ENCODE data around the gene TIMM10B. TPM values are rescaled to one million over a fixed set of nuclear protein-coding genes. Genes with fewer than 3 reads are reported as not detected.

TIMM10B gene
- total RNA-seq, 1 donor from 2014 or later: 14.1 TPM

GRCh38 chr11:6459099-6459450, 22.2 kb upstream of the TIMM10B start:
- intact Hi-C loops (cut with DNase I): no loop called here
- DNase-seq: no peak
- ATAC-seq (ENCODE audit: poor library complexity): no peak

- intact Hi-C loops (cut with DNase I): no loop called here
- peak; percentile 93 for DNase-seq
- peak; percentile 77 for ATAC-seq (ENCODE audit: poor library complexity)
Measured at GRCh38 chr11:6468712-6469495, 12.4 kb upstream of the TIMM10B start.

- DNase-seq (no peak), ATAC-seq (ENCODE audit: poor library complexity) (no peak)
- intact Hi-C loops (cut with DNase I): no loop called here
Measured at GRCh38 chr11:6469599-6469998, 11.7 kb upstream of the TIMM10B start.

GRCh38 chr11:6472934-6473333, 8.4 kb upstream of the TIMM10B start:
- intact Hi-C loops (cut with DNase I): loop anchor here (10.0 kb wide), 1 partner anchor 142 kb away; the partner anchor contains the start of genes TAF10 and TPP1
- ATAC-seq (ENCODE audit: poor library complexity): no peak
- no peak for DNase-seq

GRCh38 chr11:6473451-6474412, 7.6 kb upstream of the TIMM10B start, which contains the start of gene TRIM3:
TRIM3 (minus strand) TSS chr11:6473941; CDS start chr11:6465695, 8,246 bp downstream.
- DNase-seq (peak; percentile 96), ATAC-seq (ENCODE audit: poor library complexity) (peak; percentile 94)
- intact Hi-C loops (cut with DNase I): loop anchor here (10.0 kb wide), 1 partner anchor 141 kb away; the partner anchor contains the start of genes TAF10 and TPP1

GRCh38 chr11:6474413-6474792, 6.9 kb upstream of the TIMM10B start:
- DNase-seq: no peak
- intact Hi-C loops (cut with DNase I): loop anchor here (10.0 kb wide), 1 partner anchor 140 kb away; the partner anchor contains the start of genes TAF10 and TPP1
- no peak for ATAC-seq (ENCODE audit: poor library complexity)

GRCh38 chr11:6474806-6475500, 6.3 kb upstream of the TIMM10B start:
- intact Hi-C loops (cut with DNase I): loop anchor here (10.0 kb wide), 1 partner anchor 140 kb away; the partner anchor contains the start of genes TAF10 and TPP1
- ATAC-seq (ENCODE audit: poor library complexity): no peak
- no peak for DNase-seq

GRCh38 chr11:6475936-6476335, 5.4 kb upstream of the TIMM10B start:
- intact Hi-C loops (cut with DNase I): loop anchor here (10.0 kb wide), 1 partner anchor 139 kb away; the partner anchor contains the start of genes TAF10 and TPP1

GRCh38 chr11:6476571-6476970, 4.7 kb upstream of the TIMM10B start:
- DNase-seq (no peak), ATAC-seq (ENCODE audit: poor library complexity) (no peak)
- intact Hi-C loops (cut with DNase I): loop anchor here (10.0 kb wide), 1 partner anchor 138 kb away; the partner anchor contains the start of genes TAF10 and TPP1

More at GRCh38 chr11:6475936-6476335, 5.4 kb upstream of the TIMM10B start:
- no peak for DNase-seq
- no peak for ATAC-seq (ENCODE audit: poor library complexity)

GRCh38 chr11:6480299-6480914, 894 bp upstream of the TIMM10B start:
- DNase-seq (no peak), ATAC-seq (ENCODE audit: poor library complexity) (no peak)
- intact Hi-C loops (cut with DNase I): no loop called here

GRCh38 chr11:6481924-6482275, 599 bp downstream of the TIMM10B start:
- no peak for ATAC-seq (ENCODE audit: poor library complexity)
- intact Hi-C loops (cut with DNase I): no loop called here
- DNase-seq: no peak

GRCh38 chr11:6482441-6482840, 1.1 kb downstream of the TIMM10B start:
- ATAC-seq (ENCODE audit: poor library complexity): no peak
- no peak for DNase-seq
- intact Hi-C loops (cut with DNase I): no loop called here

GRCh38 chr11:6483015-6483414, 1.7 kb downstream of the TIMM10B start:
- intact Hi-C loops (cut with DNase I): no loop called here
- no peak for DNase-seq
- no peak for ATAC-seq (ENCODE audit: poor library complexity)

GRCh38 chr11:6485661-6486060, 4.4 kb downstream of the TIMM10B start:
- DNase-seq (no peak), ATAC-seq (ENCODE audit: poor library complexity) (no peak)
- intact Hi-C loops (cut with DNase I): no loop called here

GRCh38 chr11:6486256-6486655, 5.0 kb downstream of the TIMM10B start:
- no peak for ATAC-seq (ENCODE audit: poor library complexity)
- intact Hi-C loops (cut with DNase I): no loop called here

GRCh38 chr11:6486938-6487337, 5.6 kb downstream of the TIMM10B start:
- no peak for DNase-seq
- intact Hi-C loops (cut with DNase I): no loop called here
- ATAC-seq (ENCODE audit: poor library complexity): no peak

More at GRCh38 chr11:6486256-6486655, 5.0 kb downstream of the TIMM10B start:
- no peak for DNase-seq

GRCh38 chr11:6488342-6488741, 7.0 kb downstream of the TIMM10B start:
- no peak for DNase-seq
- intact Hi-C loops (cut with DNase I): no loop called here

GRCh38 chr11:6488821-6489220, 7.5 kb downstream of the TIMM10B start:
- intact Hi-C loops (cut with DNase I): no loop called here
- DNase-seq (no peak), ATAC-seq (ENCODE audit: poor library complexity) (no peak)

More at GRCh38 chr11:6488342-6488741, 7.0 kb downstream of the TIMM10B start:
- ATAC-seq (ENCODE audit: poor library complexity): no peak
